HG02884 (cell line): ENCODE data around the gene SFXN1.

Source experiments
- ATAC-seq: cut with Tn5 transposase; IDR thresholded peaks from one replicate; pipeline ENCODE4 v1.9.1; 2021; ENCODE audit warnings: mild to moderate bottlenecking, moderate library complexity; ENCODE audit not compliant: unreplicated experiment

Gene SFXN1

GRCh38 chr5:175567954-175568353, 89.6 kb downstream of the SFXN1 start:
- ATAC-seq = no peak

- no peak for ATAC-seq
Observed at GRCh38 chr5:175569701-175570100, 91.3 kb downstream of the SFXN1 start.

- no peak for ATAC-seq
Observed at GRCh38 chr5:175572886-175573285, 94.5 kb downstream of the SFXN1 start.

- no peak for ATAC-seq
Observed at GRCh38 chr5:175573493-175574269, 95.3 kb downstream of the SFXN1 start.

GRCh38 chr5:175575301-175575700, 96.9 kb downstream of the SFXN1 start:
- ATAC-seq = no peak

- no peak for ATAC-seq
Observed at GRCh38 chr5:175576096-175576495, 97.7 kb downstream of the SFXN1 start.

GRCh38 chr5:175576591-175576990, 98.2 kb downstream of the SFXN1 start:
- ATAC-seq = no peak
